OCI-LY3 (cell line): ENCODE results near the gene SLC28A3.

Experiments used
- CTCF ChIP-seq: fragments of 200-600, 300-600 bp; sonication (generic); IDR thresholded peaks from 2 replicates; pipeline ENCODE4 v1.5.1; 2014; ENCODE audit warnings: antibody characterized with exemption, low read length, low read depth
- EZH2phosphoT487 ChIP-seq: fragments of 200-600 bp; shearing (Covaris generic); IDR thresholded peaks from 2 replicates; pipeline ENCODE4 v1.6.1; 2018; ENCODE audit warnings: antibody characterized with exemption, mixed run types, low read depth

- no peak for TF ChIP-seq EZH2phosphoT487
- no peak for TF ChIP-seq CTCF
Measured at GRCh38 chr9:84374013-84374412, 33.5 kb upstream of the SLC28A3 start.
